HG02852 (cell line): ENCODE results near the gene TUBA4B.
"Not testable (repeated sequence)": the region's sequence is repeated elsewhere in the genome, so short reads cannot be mapped to it uniquely, and the experiment has no call there.

Source experiments
- ATAC-seq: cut with Tn5 transposase; IDR thresholded peaks from one replicate; pipeline ENCODE4 v1.9.1; 2021; ENCODE audit warnings: mild to moderate bottlenecking, moderate library complexity; ENCODE audit not compliant: unreplicated experiment

TUBA4B gene

DNA sequence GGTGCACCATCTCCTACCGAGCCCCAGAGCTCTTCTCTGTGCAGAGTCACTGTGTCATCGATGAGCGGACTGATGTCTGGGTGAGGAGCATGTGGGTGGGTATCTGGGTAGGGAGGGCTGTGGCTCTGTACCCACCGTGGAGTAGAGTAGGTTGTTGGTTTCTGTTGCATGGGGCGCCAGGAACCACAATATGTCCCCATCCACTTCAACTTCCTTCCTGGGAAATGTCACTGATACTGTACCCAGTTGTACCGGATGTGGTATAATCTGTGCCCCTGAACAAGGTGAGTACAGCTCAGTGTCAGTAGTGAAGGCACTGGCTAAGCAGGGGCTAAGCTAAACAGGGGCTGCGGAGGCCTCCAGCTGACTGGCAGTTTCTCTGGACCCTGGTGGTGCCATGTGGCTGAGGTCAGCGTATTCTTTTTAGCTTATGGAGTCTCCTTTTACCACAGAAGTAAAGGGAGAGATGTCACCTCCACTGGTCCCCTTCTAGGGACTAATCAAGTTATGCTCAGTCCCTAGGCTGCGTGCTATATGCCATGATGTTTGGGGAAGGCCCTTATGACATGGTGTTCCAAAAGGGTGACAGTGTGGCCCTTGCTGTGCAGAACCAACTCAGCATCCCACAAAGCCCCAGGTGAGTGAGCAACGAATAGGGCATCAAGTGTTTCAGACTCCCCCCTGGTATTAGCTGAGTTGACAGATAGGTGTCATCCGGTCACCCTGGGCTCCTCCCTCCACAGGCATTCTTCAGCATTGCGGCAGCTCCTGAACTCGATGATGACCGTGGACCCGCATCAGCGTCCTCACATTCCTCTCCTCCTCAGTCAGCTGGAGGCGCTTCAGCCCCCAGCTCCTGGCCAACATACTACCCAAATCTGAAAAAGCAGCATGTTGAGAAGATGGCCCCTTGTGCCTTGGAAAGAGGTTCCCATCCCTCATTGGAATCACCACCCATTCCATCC lies 5.1 kb upstream of the TUBA4B start:
- ATAC-seq: no peak

DNA sequence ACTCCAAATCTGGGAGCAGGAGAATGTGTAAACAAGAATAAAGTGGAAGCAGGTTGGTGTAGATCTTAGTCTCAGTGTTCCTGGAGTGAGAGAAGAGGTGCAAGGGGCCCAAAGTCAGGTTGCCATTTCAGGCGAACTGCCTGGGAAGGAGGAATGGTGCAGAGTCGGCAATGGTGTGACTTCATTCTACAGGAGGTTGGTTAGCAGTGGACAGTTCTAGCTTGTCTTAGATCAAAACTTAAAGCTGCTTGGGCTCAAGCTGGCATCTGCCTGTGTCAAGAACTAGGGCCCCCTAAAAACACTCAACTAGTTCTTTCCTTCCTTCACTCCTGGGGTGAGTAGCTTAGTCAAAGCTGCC lies 4.2 kb upstream of the TUBA4B start:
- no peak for ATAC-seq

DNA sequence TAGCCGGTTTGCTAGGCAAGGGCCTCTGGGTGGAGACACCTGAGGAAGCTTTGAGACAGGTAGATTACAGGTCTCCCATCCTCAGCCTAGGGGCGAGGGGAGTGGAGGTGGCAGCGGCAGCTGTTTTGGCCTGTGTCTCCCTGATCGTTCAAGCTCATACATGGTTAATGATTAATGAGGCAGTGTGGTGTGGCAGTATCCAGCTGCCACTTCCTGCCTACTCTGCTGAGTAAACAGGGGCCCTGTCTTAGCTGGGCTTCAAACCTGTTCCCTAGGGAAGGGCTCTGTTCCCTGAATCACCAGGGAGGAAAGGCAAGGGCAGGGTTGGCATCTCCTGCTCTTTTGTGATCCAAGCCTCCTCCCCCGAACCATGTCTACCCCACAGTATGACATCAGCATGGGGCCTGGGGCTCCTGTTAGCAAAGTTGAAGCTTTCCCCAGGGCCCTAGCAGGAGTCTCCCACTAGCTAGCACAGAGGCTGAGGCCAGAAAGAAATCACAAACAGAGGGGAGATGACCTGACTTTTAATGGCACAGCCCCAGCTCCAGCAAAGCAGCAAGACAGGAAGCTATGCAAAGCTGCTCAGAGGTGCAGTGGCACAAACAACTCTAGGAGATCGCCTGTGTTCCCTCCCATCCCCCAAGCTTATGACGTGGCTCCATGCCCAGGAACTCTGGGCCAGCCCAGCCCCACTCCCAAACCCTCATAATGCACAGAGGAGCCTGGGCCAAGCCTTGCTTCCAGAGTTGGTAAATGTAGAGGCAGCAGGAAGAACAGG lies 3.7 kb upstream of the TUBA4B start:
- no peak for ATAC-seq

DNA sequence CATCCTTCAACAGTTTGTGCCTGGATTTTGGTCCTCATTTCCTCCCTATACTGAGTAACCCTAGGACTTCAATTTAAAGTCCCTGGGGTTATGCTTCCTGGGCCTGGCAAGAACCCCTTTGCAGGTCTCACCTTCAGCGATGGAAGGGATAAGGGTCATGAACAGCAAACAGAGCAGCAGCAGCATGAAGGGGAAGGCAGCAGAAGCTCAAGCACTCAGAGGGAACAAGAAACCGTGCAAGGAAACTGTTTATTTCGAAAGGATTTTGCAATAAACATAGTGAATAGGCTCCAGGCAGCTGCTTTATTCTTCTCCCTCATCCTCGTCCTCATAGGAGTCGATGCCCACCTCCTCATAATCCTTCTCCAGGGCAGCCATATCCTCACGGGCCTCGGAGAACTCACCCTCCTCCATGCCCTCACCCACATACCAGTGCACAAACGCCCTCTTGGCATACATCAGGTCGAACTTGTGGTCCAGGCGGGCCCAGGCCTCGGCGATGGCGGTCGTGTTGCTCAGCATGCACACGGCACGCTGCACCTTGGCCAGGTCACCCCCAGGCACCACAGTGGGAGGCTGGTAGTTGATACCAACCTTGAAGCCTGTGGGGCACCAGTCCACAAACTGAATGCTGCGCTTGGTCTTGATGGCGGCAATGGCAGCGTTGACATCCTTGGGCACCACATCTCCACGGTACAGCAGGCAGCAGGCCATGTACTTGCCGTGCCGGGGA lies 2.8 kb upstream of the TUBA4B start:
- no peak for ATAC-seq

DNA sequence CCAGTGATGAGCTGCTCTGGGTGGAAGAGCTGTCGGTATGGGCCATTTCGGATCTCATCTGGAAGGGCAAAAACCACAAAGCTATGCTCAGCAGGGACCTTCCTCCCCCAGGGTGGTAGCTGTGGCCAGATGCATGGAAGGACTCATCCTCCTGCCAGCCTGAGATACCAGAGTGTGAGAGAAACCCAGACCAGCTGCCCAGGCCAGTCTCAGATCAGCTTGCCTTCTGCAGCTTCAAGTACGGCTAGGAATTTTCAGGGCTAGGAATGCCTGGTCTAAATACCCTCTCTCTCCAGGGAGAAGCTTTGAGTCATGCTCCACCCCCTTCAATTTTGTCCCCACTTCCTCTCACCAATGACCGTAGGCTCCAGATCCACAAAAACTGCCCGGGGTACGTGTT lies 1.4 kb upstream of the TUBA4B start:
- no peak for ATAC-seq

DNA sequence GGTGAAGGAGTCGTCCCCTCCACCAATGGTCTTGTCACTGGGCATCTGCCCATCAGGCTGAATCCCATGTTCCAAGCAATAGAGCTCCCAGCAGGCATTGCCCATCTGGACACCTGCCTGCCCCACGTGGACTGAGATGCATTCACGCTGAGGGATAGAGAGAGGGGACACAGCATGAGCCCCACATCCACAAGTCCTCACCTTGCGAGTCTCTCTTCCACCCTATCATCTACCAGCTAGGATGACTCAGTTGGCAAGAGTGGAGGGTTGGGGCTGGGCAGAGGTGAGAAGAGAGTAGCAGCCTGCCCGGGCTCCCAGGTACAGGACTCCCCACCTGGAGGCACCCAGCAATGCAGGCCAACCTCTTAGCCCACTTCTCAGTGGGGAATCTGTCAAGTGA lies 959 bp upstream of the TUBA4B start:
- ATAC-seq: no peak

DNA sequence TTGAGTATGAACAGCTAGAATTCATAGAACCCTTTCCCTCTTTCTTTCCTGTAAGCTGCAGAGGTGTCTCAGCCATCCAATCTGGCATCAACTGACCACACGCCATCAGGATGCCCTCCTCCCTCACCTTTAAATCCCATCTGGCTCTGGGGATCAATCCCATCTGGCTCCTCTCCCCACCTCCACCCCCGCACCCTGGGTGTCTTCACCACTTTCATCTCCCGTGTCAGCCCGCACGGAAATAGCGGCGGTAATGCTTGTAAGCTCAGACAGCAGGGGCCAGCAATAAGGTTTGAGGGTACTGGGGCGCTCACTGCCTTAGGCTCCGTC lies 508 bp upstream of the TUBA4B start:
- no peak for ATAC-seq

DNA sequence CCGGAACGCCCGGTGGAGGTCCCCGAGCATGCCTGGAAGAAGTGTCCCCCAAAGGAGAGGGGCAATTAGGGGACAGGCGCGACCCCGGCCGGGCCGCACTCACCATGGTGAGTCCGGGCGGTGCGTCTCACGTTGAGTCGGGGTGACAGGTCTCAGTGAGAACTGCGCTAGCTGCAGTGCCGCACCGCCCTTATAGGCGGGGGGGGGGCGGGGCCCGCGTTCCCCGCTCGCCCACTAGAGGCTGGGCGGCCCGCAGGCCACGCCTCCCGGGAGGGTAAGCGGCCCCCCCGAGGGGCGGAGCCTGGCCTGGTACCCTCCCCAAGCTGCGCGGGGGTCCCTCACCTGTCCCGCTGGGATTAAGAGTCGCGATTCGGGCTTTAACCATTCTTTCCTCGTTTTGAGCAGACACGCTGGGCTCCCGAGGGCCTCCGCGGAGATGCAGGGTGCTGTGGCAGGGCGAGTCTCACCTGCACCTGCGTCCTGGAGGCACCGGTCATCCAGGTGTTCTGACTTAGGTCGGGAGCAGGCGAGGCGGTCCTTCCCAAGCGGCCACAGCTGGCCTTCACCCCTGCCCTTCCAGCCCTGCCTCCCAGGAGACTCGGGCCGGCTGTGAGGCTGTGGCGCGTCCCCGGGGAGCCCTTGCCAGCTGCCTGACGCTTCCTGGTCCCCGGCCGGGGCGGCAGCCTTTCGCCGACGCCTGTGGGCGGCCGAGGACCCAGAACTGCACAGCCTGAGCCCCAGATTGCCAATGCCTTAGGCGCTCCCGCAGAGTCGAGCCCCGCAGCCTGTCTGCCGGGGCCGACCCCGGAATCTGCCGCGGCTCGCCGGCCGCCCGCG lies 928 bp downstream of the TUBA4B start, which contains the start of gene TUBA4A:
TSS of gene TUBA4A (minus strand) at position 166 of the 837 bp plus-strand sequence. CDS start at position 106, 60 bp downstream.
- peak; percentile 53 for ATAC-seq

DNA sequence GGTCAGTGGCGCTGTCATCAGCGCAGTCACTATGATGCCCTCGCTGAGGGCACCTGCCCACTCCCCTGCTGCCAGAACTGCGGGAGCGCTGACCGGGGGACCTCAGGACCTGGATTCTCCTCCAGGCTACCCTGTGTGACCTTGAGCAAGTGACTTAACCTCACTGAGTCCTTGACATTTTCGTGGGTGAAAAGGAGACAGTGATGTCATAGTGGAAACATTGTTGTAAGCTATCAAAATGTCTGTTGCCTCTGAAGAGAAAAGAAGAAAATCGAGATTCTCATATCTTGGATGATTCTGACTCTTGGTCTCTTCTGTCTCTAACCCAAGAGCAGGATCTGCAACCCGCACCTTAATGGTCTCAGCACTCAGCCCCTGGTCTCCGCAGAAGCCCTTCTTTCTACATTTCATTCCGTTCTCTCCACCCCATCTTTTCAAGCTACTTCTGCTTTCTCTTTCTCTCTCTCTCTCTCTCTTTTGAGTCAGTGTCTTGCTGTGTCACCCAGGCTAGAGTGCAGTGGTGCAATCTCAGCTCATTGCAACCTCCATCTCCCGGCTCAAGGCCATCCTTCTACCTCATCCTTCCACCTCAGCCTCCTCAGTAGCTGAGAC lies 1.7 kb downstream of the TUBA4B start:
- peak; percentile 23 for ATAC-seq

DNA sequence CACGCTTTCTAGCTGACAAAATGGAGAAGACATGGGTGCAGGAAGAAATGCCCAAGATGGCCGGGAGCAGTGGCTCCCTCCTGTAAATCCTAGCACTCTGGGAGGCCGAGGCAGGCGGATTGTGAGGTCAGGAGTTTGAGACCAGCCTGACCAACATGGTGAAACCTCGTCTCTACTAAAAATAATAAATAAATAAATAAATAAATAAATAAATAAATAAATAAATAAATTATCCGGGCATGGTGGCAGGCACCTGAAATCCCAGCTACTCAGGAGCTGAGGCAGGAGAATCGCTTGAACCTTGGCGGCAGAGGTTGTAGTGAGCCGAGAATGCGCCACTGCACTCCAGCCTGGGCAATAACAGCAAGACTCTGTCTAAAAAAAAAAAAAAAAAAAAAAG lies 5.9 kb downstream of the TUBA4B start:
- not testable (repeated sequence) for ATAC-seq

DNA sequence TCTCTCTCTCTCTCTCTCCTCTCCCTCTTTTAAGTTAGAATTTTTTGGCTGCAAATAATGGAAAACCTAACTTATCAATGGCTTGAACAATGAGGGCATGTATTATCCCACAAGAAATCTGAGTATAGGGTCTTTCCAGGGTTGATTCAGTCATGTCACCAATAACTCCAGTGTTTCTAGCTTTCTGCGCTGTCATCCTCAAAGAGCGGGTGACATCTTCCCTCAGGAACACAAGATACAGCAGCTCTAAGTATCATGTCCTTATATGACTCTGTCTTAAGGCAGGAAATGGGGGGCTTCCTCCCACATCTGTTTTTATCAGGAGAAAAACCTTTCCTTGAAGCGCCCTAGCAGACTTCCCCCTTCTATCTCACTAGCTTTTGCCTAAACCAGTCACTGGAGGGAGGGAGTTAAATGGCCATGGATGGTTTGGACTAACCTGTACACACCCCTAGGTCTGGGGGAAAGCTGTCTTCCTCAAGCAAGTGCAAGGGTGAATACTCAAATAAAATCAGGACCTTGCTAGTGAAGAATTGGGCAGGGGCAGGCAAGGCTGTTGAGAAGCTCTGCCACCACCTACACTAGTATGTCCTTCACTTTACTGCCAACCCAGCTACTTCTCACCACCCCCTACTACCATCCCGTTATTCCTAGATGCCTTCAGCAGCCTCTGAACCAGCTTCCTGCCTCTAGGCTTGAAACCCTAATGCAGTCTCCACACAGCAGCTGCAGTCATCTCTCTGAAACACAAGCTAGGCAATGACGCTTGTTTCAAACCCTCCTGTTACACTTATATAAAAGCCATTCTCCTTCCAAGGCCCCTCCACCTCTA lies 8.2 kb downstream of the TUBA4B start:
- ATAC-seq: no peak

DNA sequence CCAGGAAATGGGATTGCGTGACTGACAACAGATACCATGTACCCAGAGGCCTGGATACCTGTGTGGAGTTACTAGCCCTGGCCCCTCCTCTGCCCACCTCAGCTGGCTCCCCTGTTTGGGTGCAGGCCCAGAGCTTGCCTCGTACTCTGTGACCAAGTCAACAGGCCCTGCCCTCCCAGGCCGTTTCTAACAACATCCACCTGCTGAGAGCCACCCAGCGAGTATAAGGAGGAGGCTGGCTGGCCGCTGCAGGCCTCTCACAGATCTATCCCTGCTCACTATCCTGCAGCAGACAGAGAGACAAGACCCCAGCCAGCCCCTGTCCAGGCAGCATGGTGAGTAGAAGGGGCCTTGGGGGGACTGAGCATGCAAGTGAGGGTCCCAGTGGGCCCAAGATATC lies 13.2 kb downstream of the TUBA4B start:
- ATAC-seq: no peak

DNA sequence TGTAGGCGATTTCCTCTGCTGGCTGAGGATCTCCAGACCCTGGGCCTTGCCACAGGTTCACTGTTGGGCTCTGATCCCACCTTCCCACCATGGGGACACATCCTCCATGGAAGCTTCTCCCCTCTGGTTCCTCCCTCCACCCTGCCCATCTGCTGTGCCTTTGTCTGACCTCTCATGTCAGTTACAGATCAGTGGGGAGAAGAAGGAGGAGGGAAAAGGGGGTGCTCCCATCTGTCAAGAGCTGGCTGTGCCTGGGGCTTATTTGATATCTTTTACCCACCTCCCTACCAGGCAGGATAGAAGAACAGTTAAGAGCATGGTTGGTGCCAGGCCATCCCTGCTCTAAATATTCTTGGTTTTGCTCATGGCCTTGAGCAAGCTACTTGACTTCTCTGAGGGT lies 13.8 kb downstream of the TUBA4B start:
- no peak for ATAC-seq

DNA sequence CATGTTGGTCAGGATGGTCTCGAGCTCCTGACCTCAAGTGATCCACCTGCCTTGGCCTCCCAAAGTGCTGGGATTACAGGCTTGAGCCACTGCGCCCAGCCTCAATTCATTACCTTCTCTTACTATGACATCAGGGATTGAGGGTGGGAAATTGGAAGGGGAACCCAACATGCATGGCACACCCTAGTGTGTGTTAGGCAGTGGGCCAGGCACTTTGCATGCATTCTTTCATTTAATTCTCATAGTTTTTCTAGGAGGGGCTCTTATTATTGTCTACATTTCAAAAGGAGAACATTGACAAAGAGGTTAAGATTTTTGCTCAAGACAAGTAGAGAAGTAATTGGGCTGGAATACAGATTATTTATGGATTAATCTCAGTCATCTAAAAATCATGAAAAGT lies 15.3 kb downstream of the TUBA4B start:
- no peak for ATAC-seq

DNA sequence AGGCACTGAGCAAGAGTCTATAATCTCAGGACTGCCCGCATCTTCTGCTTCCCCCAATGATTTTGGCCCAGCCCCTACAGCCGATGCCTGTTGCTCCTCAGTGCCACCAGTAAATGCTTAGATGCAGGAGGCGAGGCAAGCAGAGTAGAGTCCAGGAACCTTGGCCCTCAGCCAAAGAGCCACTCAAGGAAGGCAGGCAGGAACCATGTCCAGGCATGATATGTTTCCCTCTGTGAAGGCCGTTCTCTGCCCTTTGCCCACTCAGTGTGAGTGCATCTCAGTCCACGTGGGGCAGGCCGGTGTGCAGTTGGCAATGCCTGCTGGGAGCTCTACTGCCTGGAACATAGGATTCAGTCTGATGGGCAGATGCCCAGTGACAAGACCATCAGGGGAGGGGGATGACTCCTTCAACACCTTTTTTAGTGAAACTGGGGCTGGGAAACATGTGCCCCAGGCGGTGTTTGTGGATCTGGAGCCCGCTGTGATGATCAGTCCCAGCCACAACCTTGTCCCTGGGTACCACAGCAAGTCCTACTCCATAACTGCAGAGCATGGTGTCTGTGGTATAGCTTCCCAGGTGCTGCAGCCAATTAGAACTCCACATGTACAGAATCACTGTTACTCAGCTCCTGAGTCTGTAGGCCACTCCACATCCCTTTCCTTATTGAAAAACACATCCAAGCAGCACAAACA lies 16.5 kb downstream of the TUBA4B start:
- ATAC-seq: no peak

DNA sequence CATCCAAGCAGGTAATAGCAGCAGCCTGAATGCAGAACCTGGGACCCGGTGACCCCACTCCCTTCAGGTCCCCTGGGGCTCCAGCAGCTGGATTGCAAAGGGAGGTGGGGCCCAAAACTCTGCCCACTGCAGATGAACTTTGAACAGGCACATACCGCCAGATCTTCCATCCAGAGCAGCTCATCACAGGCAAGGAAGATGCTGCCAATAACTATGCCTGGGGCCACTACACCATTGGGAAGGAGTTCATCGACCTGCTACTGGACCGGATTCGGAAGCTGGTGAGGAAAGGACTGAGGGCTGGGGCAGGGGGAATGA lies 17.0 kb downstream of the TUBA4B start:
- no peak for ATAC-seq

DNA sequence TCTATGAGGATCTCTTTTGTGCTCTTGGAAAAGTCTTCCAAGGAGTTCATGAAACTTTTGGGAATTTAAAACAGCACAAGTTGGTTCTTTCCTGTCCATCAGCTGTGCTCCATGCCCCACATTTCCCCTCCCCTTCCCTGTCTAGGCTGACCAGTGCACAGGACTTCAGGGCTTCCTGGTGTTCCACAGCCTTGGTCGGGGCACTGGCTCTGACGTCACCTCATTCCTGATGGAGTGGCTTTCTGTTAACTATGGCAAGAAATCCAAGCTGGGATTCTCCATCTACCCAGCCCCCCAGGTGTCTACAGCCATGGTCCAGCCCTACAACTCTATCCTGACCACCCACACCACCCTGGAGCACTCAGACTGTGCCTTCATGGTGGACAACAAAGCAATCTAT lies 18.0 kb downstream of the TUBA4B start:
- ATAC-seq: no peak

DNA sequence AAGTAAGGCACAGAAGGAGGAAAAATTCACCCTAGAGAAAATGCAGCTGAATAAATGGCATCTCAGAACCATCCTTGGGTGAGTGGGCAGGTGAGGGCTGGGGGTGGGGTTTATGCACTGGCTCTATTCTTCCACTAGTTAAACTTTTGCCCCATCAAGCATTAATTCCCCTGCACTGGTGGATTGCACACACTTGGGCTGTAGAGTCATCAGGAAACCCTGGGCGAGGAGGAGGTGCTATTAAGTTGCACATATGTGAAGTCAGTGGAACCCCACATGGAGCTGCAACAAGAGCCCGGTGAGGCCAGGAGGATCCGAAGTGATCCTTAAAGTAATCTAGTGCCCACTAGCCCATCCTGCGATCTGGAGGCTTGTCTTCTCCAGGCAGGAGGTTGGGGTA lies 19.3 kb downstream of the TUBA4B start:
- ATAC-seq: no peak

DNA sequence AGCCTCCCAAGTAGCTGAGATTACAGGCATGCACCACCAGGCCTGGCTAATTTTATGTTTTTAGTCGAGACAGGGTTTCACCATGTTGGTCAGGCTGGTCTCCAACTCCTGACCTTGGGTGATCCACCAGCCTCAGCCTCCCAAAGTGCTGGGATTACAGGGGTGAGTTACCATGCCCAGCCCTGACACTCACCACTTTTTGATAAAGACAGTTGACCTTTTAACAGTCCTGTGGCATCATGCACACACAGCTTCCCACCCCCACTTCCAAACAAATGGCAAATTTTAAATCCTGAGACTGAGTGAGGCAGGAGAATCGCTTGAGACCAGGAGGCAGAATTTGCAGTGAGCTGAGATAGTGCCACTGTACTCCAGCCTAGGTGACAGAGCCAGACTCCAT lies 20.0 kb downstream of the TUBA4B start:
- no peak for ATAC-seq
